HepG2 (cell line): ENCODE measurements around the gene DMAC2L. TPM values are rescaled to one million over a fixed set of nuclear protein-coding genes. Genes with fewer than 3 reads are reported as not detected.
A peak's percentile ranks its signal among the peaks of the same experiment; 100 is the strongest.

ENCODE experiments used
- AGO2 ChIP-seq: fragments of 200-400 bp; formaldehyde crosslinking; optimal IDR thresholded peaks from 2 replicates; pipeline ENCODE3; 2017; ENCODE audit warnings: mild to moderate bottlenecking, low read depth, low read length, moderate library complexity
- DMAP1 ChIP-seq: IDR thresholded peaks from 2 replicates; pipeline ENCODE4 v1.6.1; 2016
- FUBP1 ChIP-seq: sonication (generic); formaldehyde crosslinking; IDR thresholded peaks from 2 replicates; pipeline ENCODE4 v1.5.1; 2020; ENCODE audit warnings: missing genetic modification reagents, mild to moderate bottlenecking, borderline replicate concordance
- HNF4G ChIP-seq, 2 experiments: sonication (generic) in 1 of 2; formaldehyde crosslinking in 1 of 2; IDR thresholded peaks; 2 replicates each; pipeline versions ENCODE4 v1.4.0 to v1.6.1; 2011 to 2020; ENCODE audit warnings: borderline replicate concordance in 2 of 2, low read depth in 2 of 2, mild to moderate bottlenecking in 2 of 2, low read length in 1 of 2, missing genetic modification reagents in 1 of 2, moderate library complexity in 1 of 2
- NAIF1 ChIP-seq: sonication (generic); formaldehyde crosslinking; IDR thresholded peaks from 2 replicates; pipeline ENCODE4 v1.5.0; 2020; ENCODE audit warnings: mild to moderate bottlenecking, missing genetic modification reagents, borderline replicate concordance
- RAD21 ChIP-seq: fragments of 450-650 bp; formaldehyde crosslinking; IDR thresholded peaks from 2 replicates; pipeline ENCODE4 v1.5.0; 2020; ENCODE audit warnings: mild to moderate bottlenecking
- RAD51 ChIP-seq: fragments of 450-650 bp; IDR thresholded peaks from 2 replicates; pipeline ENCODE4 v1.6.1; 2016; ENCODE audit warnings: borderline replicate concordance
- SP1 ChIP-seq, 2 experiments: fragments of 450-650 bp in 1 of 2; sonication (generic) in 1 of 2; formaldehyde crosslinking in 1 of 2; IDR thresholded peaks; 2 replicates each; pipeline versions ENCODE4 v1.4.0 to v1.6.1; 2016 to 2020; ENCODE audit warnings: missing genetic modification reagents in 1 of 2
- TMF1 ChIP-seq: sonication (generic); formaldehyde crosslinking; IDR thresholded peaks from 2 replicates; pipeline ENCODE4 v1.8.1; 2022; ENCODE audit warnings: low read depth, missing genetic modification reagents
- ZBTB39 ChIP-seq: sonication (generic); formaldehyde crosslinking; IDR thresholded peaks from 2 replicates; pipeline ENCODE4 v1.5.0; 2020; ENCODE audit warnings: missing genetic modification reagents
- ZNF292 ChIP-seq: sonication (generic); formaldehyde crosslinking; IDR thresholded peaks from 2 replicates; pipeline ENCODE4 v1.8.1; 2022; ENCODE audit warnings: mild to moderate bottlenecking, low read depth, missing genetic modification reagents, borderline replicate concordance
- polyA plus RNA-seq, 8 experiments: library from polyadenylated mRNA; depleted of rRNA in 3 of 8; stranded (reverse) in 7 of 8; unstranded in 1 of 8; fragments of >200 nt; fragmentation: Illumina TruSeq in 4 of 8; extraction: Trizol in 4 of 8; gene quantifications; 2 replicates each; pipeline versions ENCODE4 v1.2.1 to v1.2.3, GENCODE V29; 2011 to 2016; ENCODE audit warnings: low read depth in 4 of 8, missing spikeins in 1 of 8, mixed read lengths in 1 of 8; ENCODE audit not compliant: insufficient read depth in 1 of 8
- total RNA-seq, 5 experiments: library from RNA; depleted of rRNA; stranded (reverse); fragments of >200 nt; fragmentation: Illumina TruSeq; extraction: Trizol; gene quantifications; 2 replicates each; pipeline ENCODE4 v1.2.3, GENCODE V29; 2016; ENCODE audit warnings: low read depth in 1 of 5
- TF ChIP-seq, protein P1 (sequence below): sonication (generic); formaldehyde crosslinking; IDR thresholded peaks from 2 replicates; pipeline ENCODE4 v1.8.1; 2023; ENCODE audit warnings: mild to moderate bottlenecking, inconsistent platforms, moderate library complexity, missing genetic modification reagents, borderline replicate concordance

DMAC2L gene
- total and polyA plus RNA-seq, 2 of the 13 experiments (the other 11 are each of a cell fraction or from before 2014, with no cell fraction given) = 19.4 to 23.2 TPM

DNA sequence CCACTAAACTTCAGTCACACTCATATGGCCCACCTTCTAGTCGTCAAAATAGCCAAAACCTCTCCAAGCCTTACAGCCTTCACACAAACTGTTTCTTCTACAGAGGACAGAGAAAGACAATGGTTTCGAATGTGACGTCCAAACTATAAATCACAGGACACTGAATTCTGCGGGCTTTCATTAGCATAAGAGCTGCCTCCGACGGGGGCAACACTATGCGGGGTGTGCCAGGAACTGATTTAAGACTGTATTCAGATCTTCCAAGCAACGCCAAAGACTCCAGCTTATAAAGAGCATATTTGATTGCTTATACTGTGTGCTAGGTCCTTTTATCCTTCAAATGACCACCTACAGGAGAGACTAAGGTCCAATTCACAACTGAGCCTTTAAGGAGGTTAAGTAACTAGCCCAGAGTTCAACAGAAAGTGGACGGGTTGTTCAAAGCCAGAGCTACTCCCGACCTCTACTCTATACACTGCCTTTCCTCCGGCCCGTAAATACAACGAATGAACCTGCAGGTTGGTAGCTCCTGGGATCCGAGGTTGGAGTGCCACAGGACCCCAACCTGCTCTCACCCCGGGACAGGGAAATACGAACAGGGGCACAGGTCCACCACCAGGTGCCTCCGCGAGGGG lies 670 bp upstream of the DMAC2L start (continued):
- TF ChIP-seq FUBP1 (CRISPR knock-in tag) = no peak
- TF ChIP-seq AGO2 = no peak
- no peak for TF ChIP-seq RAD51
- no peak for TF ChIP-seq NAIF1
- no peak for TF ChIP-seq ZBTB39 (CRISPR knock-in tag)
- TF ChIP-seq, protein P1, sequence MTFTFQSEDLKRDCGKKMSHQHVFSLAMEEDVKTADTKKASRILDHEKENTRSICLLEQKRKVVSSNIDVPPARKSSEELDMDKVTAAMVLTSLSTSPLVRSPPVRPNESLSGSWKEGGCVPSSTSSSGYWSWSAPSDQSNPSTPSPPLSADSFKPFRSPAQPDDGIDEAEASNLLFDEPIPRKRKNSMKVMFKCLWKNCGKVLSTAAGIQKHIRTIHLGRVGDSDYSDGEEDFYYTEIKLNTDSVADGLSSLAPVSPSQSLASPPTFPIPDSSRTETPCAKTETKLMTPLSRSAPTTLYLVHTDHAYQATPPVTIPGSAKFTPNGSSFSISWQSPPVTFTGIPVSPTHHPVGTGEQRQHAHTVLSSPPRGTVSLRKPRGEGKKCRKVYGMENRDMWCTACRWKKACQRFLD (CRISPR knock-in tag) = no peak
- TF ChIP-seq DMAP1 = no peak
- TF ChIP-seq TMF1 (CRISPR knock-in tag) = 0 out of 2 replicates have a peak, but pooled peaks have one; percentile 2
- no peak for TF ChIP-seq SP1 (IDR thresholded peaks at IDR 0.05)
- no peak for TF ChIP-seq SP1 (CRISPR knock-in tag; IDR thresholded peaks at IDR 0.05)
- TF ChIP-seq HNF4G (IDR thresholded peaks at IDR 0.05; ENCODE audit: borderline replicate concordance, low read depth, low read length) = no peak
- 0 out of 2 replicates have a peak, but pooled peaks have one; percentile 55 for TF ChIP-seq HNF4G (CRISPR knock-in tag; IDR thresholded peaks at IDR 0.05; ENCODE audit: borderline replicate concordance, low read depth)
- TF ChIP-seq ZNF292 (CRISPR knock-in tag) = 0 out of 2 replicates have a peak, but pooled peaks have one; percentile 22
- TF ChIP-seq RAD21 = no peak
